Smooth muscle cell of the brain vasculature (primary cell): ENCODE measurements around the gene DTL.
A peak's percentile ranks its signal among the peaks of the same experiment; 100 is the strongest.

ENCODE experiments used
- DNase-seq: peaks from one replicate; pipeline ENCODE4 v3.0.0-alpha.2; 2012; ENCODE audit warnings: low read depth, low spot score

Gene DTL

GRCh38 chr1:212089560-212090163 lies 54.1 kb downstream of the DTL start:
- DNase-seq, result no peak

GRCh38 chr1:212091438-212092121 lies 56.0 kb downstream of the DTL start:
- DNase-seq, result no peak

- DNase-seq, result no peak
These were observed 61.8 kb downstream of the DTL start for GRCh38 chr1:212097360-212097759.

GRCh38 chr1:212098310-212098709 lies 62.8 kb downstream of the DTL start:
- no peak for DNase-seq

DNA sequence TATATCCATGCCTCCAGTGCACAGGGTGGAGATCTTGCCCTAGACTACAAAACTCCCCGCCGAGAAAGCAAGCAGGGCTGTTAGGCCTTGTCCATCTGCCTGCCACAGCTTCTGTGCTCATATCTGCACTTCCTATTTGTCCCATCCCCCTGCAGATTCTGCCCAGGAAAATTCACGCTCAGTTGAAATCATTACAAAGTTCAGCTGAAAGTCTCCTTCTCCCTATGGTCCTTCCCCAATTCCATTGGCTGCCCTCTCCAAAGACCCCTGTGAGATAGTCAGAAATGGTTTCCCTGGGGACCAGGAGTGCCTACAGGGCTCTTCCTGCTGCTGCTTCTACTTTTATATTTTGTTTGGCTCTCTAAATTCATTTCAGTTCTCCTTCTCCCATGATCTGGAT lies 63.2 kb downstream of the DTL start:
- DNase-seq, result peak; percentile 13

DNA sequence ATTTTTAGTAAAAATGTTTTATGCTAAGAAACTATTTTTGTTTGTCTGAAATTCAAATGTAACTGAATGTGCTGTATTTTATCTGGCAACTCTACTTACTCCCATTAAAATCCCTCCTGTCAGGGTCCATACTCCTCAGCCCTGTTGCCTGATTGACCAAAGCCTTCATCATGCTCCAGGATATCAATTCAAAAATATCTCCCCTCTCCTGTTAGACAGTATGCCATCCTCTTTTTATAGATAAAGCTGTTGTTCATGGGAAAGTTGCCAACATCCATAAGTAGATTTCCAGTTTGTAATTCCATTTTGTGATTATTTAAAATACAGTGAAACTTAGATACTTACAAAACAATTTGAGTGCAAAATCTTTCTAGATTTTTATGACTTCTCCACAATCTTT lies 65.7 kb downstream of the DTL start:
- DNase-seq, result no peak

DNA sequence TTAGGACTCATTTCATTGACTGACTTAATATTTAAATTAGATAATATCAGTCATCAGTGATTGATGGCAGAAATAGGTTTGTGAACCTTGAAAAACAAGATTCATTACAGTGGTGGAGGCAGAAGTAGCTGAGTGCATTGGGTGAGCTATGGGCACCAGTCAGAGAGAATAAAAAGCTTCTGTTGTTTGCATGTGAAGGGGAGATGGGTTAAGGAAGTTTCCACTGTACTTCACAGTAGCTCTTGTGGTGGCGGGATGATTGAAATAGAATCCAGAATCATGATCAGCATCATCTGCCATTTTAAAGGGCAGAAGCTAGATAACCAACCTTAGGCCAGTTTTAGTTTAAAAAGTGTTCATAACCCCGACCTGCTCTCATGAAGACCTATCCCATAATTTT lies 66.2 kb downstream of the DTL start:
- no peak for DNase-seq

DNA sequence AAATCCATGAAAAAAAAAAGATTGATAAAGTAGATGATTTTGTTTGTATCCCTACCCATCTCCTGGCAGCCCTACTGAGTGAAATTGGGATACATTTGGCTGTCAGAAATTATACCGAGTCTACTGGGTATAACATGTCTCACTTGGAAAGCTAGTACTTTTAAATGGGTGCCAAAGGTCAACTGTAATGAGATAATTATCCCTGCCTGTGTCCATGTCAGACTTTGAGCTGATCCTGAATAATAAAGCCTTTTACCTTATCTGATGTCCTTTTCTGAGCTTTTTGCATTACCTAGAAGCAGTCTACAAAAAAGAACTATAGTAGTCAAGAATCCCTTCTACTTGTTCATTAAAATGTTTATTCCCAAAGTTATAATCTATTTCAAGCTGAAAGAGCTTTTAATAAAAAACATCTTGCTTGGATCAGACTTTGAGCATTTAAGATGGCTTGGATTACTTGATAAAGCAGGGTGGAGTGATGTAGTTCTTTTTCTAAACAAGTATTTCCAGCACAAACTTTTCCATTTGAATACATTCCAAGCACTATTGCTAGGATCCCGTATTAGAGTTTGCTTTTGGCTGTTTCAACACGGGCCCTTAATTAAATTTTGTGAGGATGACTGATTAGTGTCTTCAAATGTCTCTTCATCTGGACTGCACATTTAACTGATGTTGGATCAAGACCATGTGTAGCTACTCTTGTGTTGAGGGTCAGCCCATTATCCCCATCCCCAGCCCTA lies 69.2 kb downstream of the DTL start:
- no peak for DNase-seq

GRCh38 chr1:212106286-212106792 lies 70.8 kb downstream of the DTL start:
- DNase-seq, result no peak

DNA sequence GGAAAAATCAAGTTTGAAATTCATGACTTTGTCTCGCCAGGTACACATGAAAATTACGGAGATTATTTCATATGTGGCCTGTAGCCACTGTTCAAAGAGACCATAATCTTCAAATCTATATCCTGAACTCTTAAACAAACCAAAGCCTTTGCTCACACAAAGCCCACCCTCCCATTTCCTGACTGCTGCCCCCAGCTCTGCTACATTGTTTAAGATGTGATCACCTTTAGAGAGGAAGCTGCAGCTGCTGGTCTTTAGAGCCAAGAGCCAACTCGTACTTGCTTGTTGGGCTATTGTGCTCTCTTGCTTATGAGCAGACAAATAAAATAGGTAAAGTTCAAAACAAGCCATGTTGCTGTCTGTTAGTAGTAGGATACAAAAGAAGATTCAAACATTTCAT lies 71.9 kb downstream of the DTL start:
- DNase-seq, result no peak

DNA sequence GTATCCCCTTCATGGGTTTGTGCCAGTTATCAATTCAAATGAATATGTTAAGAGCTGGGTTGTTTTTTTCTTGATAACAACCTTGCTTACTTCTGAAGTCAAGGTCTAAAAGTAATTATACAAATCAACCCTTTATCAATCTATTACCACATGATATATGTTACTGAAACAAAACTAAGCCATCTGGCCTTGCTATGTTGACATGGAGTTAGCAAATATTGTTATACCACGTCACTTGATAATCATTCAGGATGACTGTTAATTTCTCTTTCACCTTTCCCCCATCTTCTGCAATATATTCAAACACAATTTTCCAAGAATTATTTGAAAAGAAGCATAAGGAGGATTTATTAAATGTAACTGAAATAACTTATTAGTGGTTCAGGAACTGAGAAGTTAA lies 72.6 kb downstream of the DTL start:
- DNase-seq, result no peak

- DNase-seq, result no peak
These were observed 73.4 kb downstream of the DTL start for GRCh38 chr1:212108981-212109380.

GRCh38 chr1:212109728-212110127 lies 74.2 kb downstream of the DTL start:
- DNase-seq, result no peak

- peak; percentile 77 for DNase-seq
These were observed 75.1 kb downstream of the DTL start for GRCh38 chr1:212110617-212111016.

GRCh38 chr1:212111536-212111935 lies 76.0 kb downstream of the DTL start:
- no peak for DNase-seq

GRCh38 chr1:212113706-212114105 lies 78.2 kb downstream of the DTL start:
- DNase-seq, result no peak

DNA sequence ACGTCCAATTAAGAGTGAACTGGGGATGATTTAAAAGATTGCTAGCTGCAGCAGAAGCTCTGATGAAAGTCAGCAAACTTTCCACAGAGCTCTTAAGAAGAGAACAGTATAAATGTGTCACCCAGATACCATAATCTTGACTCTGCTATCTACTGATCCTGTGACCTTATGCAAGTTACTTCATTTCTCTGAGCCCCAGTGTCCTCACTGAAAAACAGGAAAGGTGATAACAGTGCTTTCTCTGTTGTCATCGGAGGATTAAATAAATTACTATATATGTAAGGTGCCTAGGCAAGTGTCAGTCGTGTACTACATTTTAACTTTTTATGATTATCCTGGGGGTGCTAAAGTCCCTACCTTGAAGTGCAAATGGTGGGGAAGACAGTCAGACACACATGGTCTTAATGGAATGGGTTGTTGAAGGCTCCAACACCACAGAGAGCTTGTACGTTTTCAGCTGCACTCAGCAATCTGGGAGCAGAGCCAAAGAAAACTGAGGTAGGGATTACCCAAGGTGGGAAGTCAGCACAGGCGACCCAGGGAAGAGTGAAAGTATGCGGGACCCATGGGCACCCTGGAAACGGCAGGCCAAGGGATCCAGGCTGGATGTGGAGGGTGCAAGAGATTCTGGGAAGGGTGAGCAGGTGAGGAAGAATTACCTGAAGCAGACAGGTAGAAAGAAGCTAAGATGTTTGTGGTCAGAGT lies 82.8 kb downstream of the DTL start:
- peak; percentile 60 for DNase-seq

GRCh38 chr1:212118872-212119260 lies 83.3 kb downstream of the DTL start:
- no peak for DNase-seq

DNA sequence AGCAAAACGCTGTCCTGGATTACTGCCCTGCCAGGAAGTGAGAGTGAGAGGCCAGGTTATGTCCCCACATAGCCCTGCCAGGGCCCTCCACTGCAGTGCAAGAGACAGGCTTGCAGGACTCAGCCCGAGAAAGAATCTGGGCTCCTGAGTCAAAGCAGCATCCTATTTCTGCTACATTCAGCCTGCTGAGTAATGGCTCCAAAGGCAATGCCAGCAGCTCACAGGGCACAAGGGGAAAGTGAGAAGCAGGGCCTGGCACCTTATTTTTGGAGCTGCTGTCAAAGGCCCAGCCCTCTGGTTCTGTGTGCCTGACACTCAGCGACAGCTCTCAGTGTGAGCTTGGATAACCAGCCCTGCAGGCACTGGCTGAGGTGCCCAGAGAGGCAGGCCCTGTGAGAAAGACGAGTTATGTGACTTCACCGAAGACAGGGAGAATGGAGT lies 83.9 kb downstream of the DTL start:
- DNase-seq, result no peak

GRCh38 chr1:212119863-212120262 lies 84.3 kb downstream of the DTL start:
- DNase-seq, result no peak

- DNase-seq, result no peak
These were observed 86.2 kb downstream of the DTL start for GRCh38 chr1:212121779-212122178.
